ENCODE results near the gene EEF1A2.

DNA sequence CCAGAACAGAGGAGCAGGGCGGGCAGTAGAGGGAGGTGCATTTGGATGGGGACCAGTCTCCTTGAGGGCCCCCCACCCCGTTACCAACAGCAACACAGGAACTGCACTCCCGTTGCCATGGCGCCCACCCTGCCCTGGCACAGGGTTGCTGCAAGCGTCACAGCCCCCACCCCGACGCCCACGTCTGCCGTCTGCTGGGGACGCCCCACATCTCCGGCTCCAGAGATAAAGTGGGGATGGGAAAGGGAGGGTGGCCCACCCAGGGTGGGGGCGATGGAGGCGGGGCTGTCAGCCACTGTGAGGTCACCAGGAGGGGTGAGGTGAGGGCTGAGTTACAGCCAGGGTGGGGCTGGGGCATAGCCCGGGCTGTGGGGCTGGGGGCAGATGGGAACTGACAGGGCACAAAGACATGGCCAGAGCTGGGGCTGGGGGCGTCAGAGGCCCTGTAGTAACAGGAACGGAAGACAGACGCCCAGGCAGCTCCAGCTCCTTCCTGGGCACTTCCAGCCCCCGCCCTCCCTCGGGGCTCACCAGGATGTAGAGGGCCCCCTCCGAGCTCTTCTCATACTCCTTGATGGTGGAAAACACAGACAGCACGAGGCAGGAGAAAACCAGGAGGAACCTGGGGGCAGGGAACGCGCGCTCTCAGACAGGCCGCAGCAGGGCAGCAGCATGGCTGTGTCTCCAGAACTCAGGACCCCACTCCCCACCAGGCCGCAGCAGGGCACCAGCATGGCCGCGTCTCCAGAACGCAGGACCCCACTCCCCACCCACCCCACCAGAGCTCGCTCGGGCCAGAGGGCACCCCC, 52.5 kb downstream of the EEF1A2 start:
- TF ChIP-seq POLR2A (IDR thresholded peaks at IDR 0.05): no peak
- no peak for TF ChIP-seq CTCF (IDR thresholded peaks at IDR 0.05)

Measured in uterus (tissue), 2 donors.